ENCODE measurements around the gene KCNH1. TPM values are rescaled to one million over a fixed set of nuclear protein-coding genes. Genes with fewer than 3 reads are reported as not detected.

Gene KCNH1
- total RNA-seq, 1 donor from 2014 or later = not detected

DNA sequence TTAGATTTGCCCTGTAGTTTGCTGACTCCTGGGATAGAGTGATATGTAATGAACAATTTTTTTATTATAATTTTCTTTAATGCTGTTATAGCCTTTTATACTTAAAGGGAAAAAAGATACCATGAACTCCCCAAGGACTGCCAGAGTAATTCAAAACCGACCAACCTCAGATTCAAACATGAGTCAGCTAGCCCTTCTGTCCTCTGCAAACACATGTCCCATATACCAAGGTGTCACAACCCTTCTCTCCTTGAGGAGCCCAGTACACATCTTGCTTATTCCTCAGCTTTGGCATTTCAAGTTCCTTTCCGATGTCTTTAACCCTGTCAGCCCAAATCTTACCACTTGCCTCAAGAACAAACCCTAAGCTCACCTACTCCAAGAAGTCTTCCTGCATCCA lies 184.9 kb downstream of the KCNH1 start:
- H3K27me3 ChIP-seq (ENCODE audit: low read depth) = no peaks in the 10 kb centered on the region
- no peak overlapping the region for H3K4me3 ChIP-seq
- no peaks in the 10 kb centered on the region for H3K36me3 ChIP-seq
- no peak overlapping the region for H3K27ac ChIP-seq
- no peaks in the 10 kb centered on the region for H3K4me1 ChIP-seq
- TF ChIP-seq, protein P1, sequence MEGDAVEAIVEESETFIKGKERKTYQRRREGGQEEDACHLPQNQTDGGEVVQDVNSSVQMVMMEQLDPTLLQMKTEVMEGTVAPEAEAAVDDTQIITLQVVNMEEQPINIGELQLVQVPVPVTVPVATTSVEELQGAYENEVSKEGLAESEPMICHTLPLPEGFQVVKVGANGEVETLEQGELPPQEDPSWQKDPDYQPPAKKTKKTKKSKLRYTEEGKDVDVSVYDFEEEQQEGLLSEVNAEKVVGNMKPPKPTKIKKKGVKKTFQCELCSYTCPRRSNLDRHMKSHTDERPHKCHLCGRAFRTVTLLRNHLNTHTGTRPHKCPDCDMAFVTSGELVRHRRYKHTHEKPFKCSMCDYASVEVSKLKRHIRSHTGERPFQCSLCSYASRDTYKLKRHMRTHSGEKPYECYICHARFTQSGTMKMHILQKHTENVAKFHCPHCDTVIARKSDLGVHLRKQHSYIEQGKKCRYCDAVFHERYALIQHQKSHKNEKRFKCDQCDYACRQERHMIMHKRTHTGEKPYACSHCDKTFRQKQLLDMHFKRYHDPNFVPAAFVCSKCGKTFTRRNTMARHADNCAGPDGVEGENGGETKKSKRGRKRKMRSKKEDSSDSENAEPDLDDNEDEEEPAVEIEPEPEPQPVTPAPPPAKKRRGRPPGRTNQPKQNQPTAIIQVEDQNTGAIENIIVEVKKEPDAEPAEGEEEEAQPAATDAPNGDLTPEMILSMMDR (IDR thresholded peaks at IDR 0.05) = no peak
- no peak for DNase-seq
- no peaks in the 10 kb centered on the region for H3K9me3 ChIP-seq
- intact Hi-C loops (cut with DNase I) = no loop called here
- ATAC-seq = no peak

DNA sequence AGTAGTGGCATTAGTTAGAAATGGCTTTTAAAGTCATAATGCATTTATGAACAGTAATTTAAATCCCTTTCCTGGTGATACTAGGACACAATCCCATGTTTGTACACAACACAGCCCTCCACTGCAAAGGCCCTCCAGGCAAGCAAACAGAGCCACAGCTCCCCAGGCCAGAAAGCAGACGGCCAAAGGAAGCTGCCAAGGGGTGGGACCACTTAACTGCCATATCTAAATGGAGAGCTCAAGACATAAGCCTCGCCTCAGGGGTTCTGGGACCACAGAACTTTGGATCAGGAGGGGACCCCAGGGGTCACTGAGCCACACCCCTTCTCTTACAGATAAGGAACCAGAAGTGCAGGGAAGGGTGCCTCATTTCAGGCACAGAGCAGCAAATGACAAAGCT lies 189.7 kb downstream of the KCNH1 start:
- no peak for DNase-seq
- Histone ChIP-seq H3K36me3 (no peaks in the 10 kb centered on the region), H3K4me1 (no peaks in the 10 kb centered on the region), H3K4me3 (no peak overlapping the region), H3K27ac (no peak overlapping the region), H3K27me3 (ENCODE audit: low read depth) (no peaks in the 10 kb centered on the region), H3K9me3 (no peaks in the 10 kb centered on the region)
- TF ChIP-seq, protein P1 (IDR thresholded peaks at IDR 0.05) = no peak
- intact Hi-C loops (cut with DNase I) = no loop called here
- ATAC-seq = no peak

DNA sequence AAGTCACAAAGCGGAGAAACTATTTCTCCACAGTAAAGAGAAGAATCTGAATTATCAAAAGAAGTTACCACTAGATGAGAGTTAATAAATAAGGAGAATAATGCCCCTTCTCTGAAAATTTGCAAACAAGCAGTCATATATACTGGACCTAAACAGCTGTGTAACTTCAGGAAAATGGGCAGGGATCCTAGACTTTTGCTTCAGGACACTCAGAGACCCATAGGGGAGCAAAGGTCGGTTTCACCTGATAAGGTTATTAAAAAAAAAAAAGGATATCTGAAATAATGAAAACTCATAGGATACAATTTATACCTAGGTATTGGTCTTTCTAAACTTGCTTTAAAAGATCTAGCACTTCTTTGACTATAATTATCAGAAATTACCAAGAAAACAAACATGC lies 191.4 kb downstream of the KCNH1 start:
- TF ChIP-seq, protein P1 (IDR thresholded peaks at IDR 0.05) = no peak
- no peak overlapping the region for H3K27ac ChIP-seq
- DNase-seq = no peak
- H3K27me3 ChIP-seq (ENCODE audit: low read depth) = no peaks in the 10 kb centered on the region
- no peak overlapping the region for H3K4me3 ChIP-seq
- H3K4me1 ChIP-seq = no peaks in the 10 kb centered on the region
- no peak for ATAC-seq
- no peaks in the 10 kb centered on the region for H3K36me3 ChIP-seq
- no peaks in the 10 kb centered on the region for H3K9me3 ChIP-seq
- intact Hi-C loops (cut with DNase I) = no loop called here

DNA sequence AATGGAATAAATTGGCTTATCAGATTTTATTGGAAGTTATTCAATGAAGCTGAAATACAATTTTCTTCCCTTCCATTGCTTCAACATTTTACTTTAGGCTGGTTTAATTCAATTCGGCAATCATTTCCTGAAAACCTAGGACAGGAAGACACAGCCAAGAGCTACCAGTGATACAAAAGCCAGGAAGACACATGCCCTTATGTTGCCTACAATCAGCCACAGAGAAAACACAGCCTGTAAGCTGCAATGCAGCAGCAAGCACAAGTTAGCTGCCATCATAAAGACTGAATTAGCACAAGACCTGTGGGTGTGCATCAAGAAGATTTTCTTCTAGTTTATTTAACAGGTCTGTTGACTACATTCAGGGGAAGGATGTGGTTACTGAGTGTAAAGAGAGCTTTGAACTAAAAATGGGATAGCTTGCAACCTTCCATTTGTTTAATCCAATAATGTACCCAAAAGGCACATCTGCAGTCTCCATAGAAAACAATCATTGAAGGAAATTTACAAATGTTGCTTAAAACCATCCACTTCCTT lies 193.8 kb downstream of the KCNH1 start:
- Histone ChIP-seq H3K9me3 (no peaks in the 10 kb centered on the region), H3K4me3 (no peak overlapping the region), H3K4me1 (no peaks in the 10 kb centered on the region), H3K27ac (no peak overlapping the region), H3K36me3 (no peaks in the 10 kb centered on the region), H3K27me3 (ENCODE audit: low read depth) (no peaks in the 10 kb centered on the region)
- intact Hi-C loops (cut with DNase I) = no loop called here
- ATAC-seq (no peak), DNase-seq (no peak)
- TF ChIP-seq, protein P1 (IDR thresholded peaks at IDR 0.05) = no peak

DNA sequence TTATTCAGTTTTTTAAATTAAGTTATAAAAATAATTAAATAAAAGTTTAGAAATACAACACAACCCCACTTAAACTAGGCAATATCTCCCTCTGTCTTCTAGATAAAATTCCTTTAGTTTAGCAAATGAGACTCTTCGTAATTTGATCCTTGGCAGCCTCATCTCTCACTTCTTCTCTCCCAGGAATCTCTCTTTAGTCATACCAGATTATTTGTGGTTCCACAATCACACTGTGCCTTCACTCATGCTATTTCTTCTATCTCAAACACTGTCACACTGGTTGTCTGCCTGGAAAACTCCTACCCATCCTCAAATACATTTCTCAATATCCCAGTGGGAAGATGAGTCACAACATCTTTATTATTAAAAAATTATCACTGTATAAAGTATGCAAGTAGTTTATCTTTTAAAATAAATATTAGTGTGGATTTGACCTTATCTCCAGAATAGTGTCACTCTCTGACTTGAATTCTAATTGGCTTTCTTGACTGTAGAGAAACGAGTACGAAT lies 195.5 kb downstream of the KCNH1 start:
- H3K27ac ChIP-seq = no peak overlapping the region
- ATAC-seq (no peak), DNase-seq (no peak)
- no peaks in the 10 kb centered on the region for H3K27me3 ChIP-seq (ENCODE audit: low read depth)
- intact Hi-C loops (cut with DNase I) = no loop called here
- no peaks in the 10 kb centered on the region for H3K4me1 ChIP-seq
- H3K4me3 ChIP-seq = no peak overlapping the region
- H3K36me3 ChIP-seq = no peaks in the 10 kb centered on the region
- TF ChIP-seq, protein P1 (IDR thresholded peaks at IDR 0.05) = no peak
- H3K9me3 ChIP-seq = no peaks in the 10 kb centered on the region

Data from lower lobe of right lung (tissue), 2 donors.